Measurements from ENCODE around the gene ANKS1B. TPM values are rescaled to one million over a fixed set of nuclear protein-coding genes. Genes with fewer than 3 reads are reported as not detected.
A peak's percentile ranks its signal among the peaks of the same experiment; 100 is the strongest.

ANKS1B gene
- total RNA-seq, 1 donor from 2014 or later = 11.3 TPM

GRCh38 chr12:99486277-99486676 lies 498.5 kb downstream of the ANKS1B start:
- no peak overlapping the region for H3K4me3 Mint-ChIP-seq (ENCODE audit: unreplicated experiment)

GRCh38 chr12:99479149-99479548 lies 505.6 kb downstream of the ANKS1B start:
- peaks cover 2% of the 10 kb centered on the region for H3K9me3 Mint-ChIP-seq (ENCODE audit: unreplicated experiment)
- no peak for TF ChIP-seq CTCF (IDR thresholded peaks at IDR 0.05; ENCODE audit: partially characterized antibody, unreplicated experiment)
- H3K4me1 Mint-ChIP-seq (ENCODE audit: low read depth, unreplicated experiment) = peaks cover 6% of the 10 kb centered on the region
- no peak for DNase-seq
- H3K36me3 Mint-ChIP-seq (ENCODE audit: unreplicated experiment) = peaks cover 6% of the 10 kb centered on the region
- H3K4me3 Mint-ChIP-seq (ENCODE audit: unreplicated experiment) = no peak overlapping the region
- H3K27me3 Mint-ChIP-seq (ENCODE audit: unreplicated experiment) = no peaks in the 10 kb centered on the region
- H3K27ac Mint-ChIP-seq (ENCODE audit: unreplicated experiment) = no peak overlapping the region

More at GRCh38 chr12:99486277-99486676, 498.5 kb downstream of the ANKS1B start:
- no peak for TF ChIP-seq CTCF (IDR thresholded peaks at IDR 0.05; ENCODE audit: partially characterized antibody, unreplicated experiment)
- no peaks in the 10 kb centered on the region for H3K4me1 Mint-ChIP-seq (ENCODE audit: low read depth, unreplicated experiment)
- H3K27ac Mint-ChIP-seq (ENCODE audit: unreplicated experiment) = no peak overlapping the region
- peaks cover 2% of the 10 kb centered on the region for H3K9me3 Mint-ChIP-seq (ENCODE audit: unreplicated experiment)
- DNase-seq = no peak
- peaks cover 6% of the 10 kb centered on the region for H3K36me3 Mint-ChIP-seq (ENCODE audit: unreplicated experiment)
- no peaks in the 10 kb centered on the region for H3K27me3 Mint-ChIP-seq (ENCODE audit: unreplicated experiment)

GRCh38 chr12:99476956-99477355 lies 507.8 kb downstream of the ANKS1B start:
- H3K9me3 Mint-ChIP-seq (ENCODE audit: unreplicated experiment) = no peaks in the 10 kb centered on the region
- no peaks in the 10 kb centered on the region for H3K36me3 Mint-ChIP-seq (ENCODE audit: unreplicated experiment)
- no peak overlapping the region for H3K27ac Mint-ChIP-seq (ENCODE audit: unreplicated experiment)
- TF ChIP-seq CTCF (IDR thresholded peaks at IDR 0.05; ENCODE audit: partially characterized antibody, unreplicated experiment) = no peak
- H3K27me3 Mint-ChIP-seq (ENCODE audit: unreplicated experiment) = no peaks in the 10 kb centered on the region
- no peak overlapping the region for H3K4me3 Mint-ChIP-seq (ENCODE audit: unreplicated experiment)
- DNase-seq = peak; percentile 27
- H3K4me1 Mint-ChIP-seq (ENCODE audit: low read depth, unreplicated experiment) = peaks cover 6% of the 10 kb centered on the region

GRCh38 chr12:99455350-99456035 lies 529.2 kb downstream of the ANKS1B start:
- H3K27ac Mint-ChIP-seq (ENCODE audit: unreplicated experiment) = no peak overlapping the region
- no peak for DNase-seq
- no peaks in the 10 kb centered on the region for H3K36me3 Mint-ChIP-seq (ENCODE audit: unreplicated experiment)
- H3K27me3 Mint-ChIP-seq (ENCODE audit: unreplicated experiment) = no peaks in the 10 kb centered on the region
- no peaks in the 10 kb centered on the region for H3K9me3 Mint-ChIP-seq (ENCODE audit: unreplicated experiment)
- H3K4me1 Mint-ChIP-seq (ENCODE audit: low read depth, unreplicated experiment) = peaks cover 12% of the 10 kb centered on the region
- TF ChIP-seq CTCF (IDR thresholded peaks at IDR 0.05; ENCODE audit: partially characterized antibody, unreplicated experiment) = no peak
- no peak overlapping the region for H3K4me3 Mint-ChIP-seq (ENCODE audit: unreplicated experiment)

- Mint-ChIP-seq H3K36me3 (ENCODE audit: unreplicated experiment) (no peaks in the 10 kb centered on the region), H3K4me3 (ENCODE audit: unreplicated experiment) (no peak overlapping the region), H3K27me3 (ENCODE audit: unreplicated experiment) (no peaks in the 10 kb centered on the region), H3K4me1 (ENCODE audit: low read depth, unreplicated experiment) (peaks cover 12% of the 10 kb centered on the region), H3K9me3 (ENCODE audit: unreplicated experiment) (no peaks in the 10 kb centered on the region), H3K27ac (ENCODE audit: unreplicated experiment) (no peak overlapping the region)
- no peak for TF ChIP-seq CTCF (IDR thresholded peaks at IDR 0.05; ENCODE audit: partially characterized antibody, unreplicated experiment)
- no peak for DNase-seq
Observed at GRCh38 chr12:99454539-99455172, 530.1 kb downstream of the ANKS1B start.

All from glutamatergic neuron (in vitro differentiated cells).